BE2C (cell line): Measurements from ENCODE around the gene PTGDS.

Experiments
- DNase-seq: peaks from one replicate; pipeline ENCODE4 v3.0.0-alpha.2; 2020
- H3K27me3 ChIP-seq: fragments of 250-450 bp; sonication (Bioruptor Pico); 2 replicates; pipeline ENCODE4 v1.5.1; 2020; ENCODE audit warnings: mild to moderate bottlenecking
- H3K36me3 ChIP-seq: fragments of 250-450 bp; sonication (Bioruptor Pico); 2 replicates; pipeline ENCODE4 v1.5.1; 2020; ENCODE audit warnings: mild to moderate bottlenecking
- H3K4me1 ChIP-seq: fragments of 250-450 bp; sonication (Bioruptor Pico); 2 replicates; pipeline ENCODE4 v1.5.1; 2020
- H3K4me3 ChIP-seq: 2 replicates; pipeline ENCODE4 v1.5.1; 2011; ENCODE audit warnings: low read depth, low read length
- H3K9me3 ChIP-seq: fragments of 250-450 bp; sonication (Bioruptor Pico); 2 replicates; pipeline ENCODE4 v1.5.1; 2020
- CTCF ChIP-seq: IDR thresholded peaks from 2 replicates; pipeline ENCODE4 v1.5.1; 2012; ENCODE audit warnings: mild to moderate bottlenecking, low read depth, low read length

PTGDS gene

DNA sequence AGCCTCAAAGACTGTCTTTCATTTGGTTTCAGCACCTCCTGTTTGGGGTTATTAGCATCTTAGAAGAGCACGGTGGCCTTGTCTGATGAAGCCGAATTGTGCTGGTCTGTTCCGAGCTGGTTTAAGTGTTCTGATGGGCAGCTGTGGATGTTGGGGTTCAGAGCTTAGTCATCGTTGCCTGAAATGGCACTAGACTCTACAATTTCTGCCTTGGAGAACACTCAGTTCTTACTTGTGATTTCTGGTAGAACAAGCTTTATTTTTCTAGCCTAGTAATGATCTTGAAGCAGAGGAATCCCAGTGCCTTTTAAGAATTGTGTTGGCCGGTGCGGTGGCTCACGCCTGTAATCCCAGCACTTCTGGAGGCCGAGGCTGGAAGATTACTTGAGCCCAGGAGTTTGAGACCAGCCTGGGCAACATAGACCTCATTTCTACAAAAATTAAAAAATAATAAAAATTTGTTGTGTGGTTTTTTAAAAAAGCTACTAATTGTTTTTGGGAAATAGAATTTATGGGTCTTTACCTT lies 40.6 kb upstream of the PTGDS start:
- H3K4me1 ChIP-seq, result no peaks in the 10 kb centered on the region
- DNase-seq, result no peak
- peaks cover 40% of the 10 kb centered on the region for H3K36me3 ChIP-seq
- H3K9me3 ChIP-seq, result no peaks in the 10 kb centered on the region
- no peaks in the 10 kb centered on the region for H3K27me3 ChIP-seq
- H3K4me3 ChIP-seq, result no peak overlapping the region
- no peak for TF ChIP-seq CTCF

- no peak for TF ChIP-seq CTCF
- DNase-seq, result no peak
- Histone ChIP-seq H3K9me3 (no peaks in the 10 kb centered on the region), H3K4me1 (no peaks in the 10 kb centered on the region), H3K27me3 (no peaks in the 10 kb centered on the region), H3K4me3 (no peak overlapping the region), H3K36me3 (peaks cover 44% of the 10 kb centered on the region)
Measured at GRCh38 chr9:136937186-136938001, 39.9 kb upstream of the PTGDS start.

DNA sequence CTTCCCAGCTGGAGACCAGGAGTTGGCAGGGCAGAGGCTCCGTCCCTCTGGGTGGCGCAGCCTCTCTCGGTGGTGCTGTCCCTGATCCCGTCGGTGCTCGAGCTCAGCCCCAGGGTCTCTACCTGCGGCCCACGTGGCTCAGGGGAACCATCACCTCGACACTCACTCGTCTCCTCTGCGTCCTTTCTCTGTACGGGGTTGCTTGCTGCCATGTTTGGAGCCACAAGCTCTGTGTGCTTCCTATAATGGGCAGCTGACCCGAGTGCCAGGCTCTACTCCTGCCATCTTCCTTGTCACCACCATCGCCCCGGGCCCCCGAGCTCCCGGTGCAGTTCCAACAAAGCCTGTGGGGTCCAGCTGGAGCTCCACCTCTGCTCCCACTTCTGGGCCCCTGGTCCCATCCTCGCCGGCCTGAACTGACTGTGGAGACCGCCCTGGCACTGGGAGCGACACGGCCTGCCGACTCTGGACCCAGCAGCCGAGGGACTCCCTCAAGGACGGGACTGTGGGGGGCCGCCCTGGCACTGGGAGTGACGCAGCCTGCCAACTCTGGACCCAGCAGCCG lies 37.8 kb upstream of the PTGDS start:
- TF ChIP-seq CTCF, result no peak
- H3K4me3 ChIP-seq, result no peak overlapping the region
- DNase-seq, result no peak
- H3K9me3 ChIP-seq, result no peaks in the 10 kb centered on the region
- H3K27me3 ChIP-seq, result no peaks in the 10 kb centered on the region
- H3K36me3 ChIP-seq, result peaks cover 47% of the 10 kb centered on the region
- H3K4me1 ChIP-seq, result no peaks in the 10 kb centered on the region

GRCh38 chr9:136939996-136940525 lies 37.2 kb upstream of the PTGDS start:
- Histone ChIP-seq H3K9me3 (no peaks in the 10 kb centered on the region), H3K4me1 (no peaks in the 10 kb centered on the region), H3K4me3 (no peak overlapping the region), H3K27me3 (no peaks in the 10 kb centered on the region), H3K36me3 (peaks cover 44% of the 10 kb centered on the region)
- TF ChIP-seq CTCF, result no peak
- no peak for DNase-seq

DNA sequence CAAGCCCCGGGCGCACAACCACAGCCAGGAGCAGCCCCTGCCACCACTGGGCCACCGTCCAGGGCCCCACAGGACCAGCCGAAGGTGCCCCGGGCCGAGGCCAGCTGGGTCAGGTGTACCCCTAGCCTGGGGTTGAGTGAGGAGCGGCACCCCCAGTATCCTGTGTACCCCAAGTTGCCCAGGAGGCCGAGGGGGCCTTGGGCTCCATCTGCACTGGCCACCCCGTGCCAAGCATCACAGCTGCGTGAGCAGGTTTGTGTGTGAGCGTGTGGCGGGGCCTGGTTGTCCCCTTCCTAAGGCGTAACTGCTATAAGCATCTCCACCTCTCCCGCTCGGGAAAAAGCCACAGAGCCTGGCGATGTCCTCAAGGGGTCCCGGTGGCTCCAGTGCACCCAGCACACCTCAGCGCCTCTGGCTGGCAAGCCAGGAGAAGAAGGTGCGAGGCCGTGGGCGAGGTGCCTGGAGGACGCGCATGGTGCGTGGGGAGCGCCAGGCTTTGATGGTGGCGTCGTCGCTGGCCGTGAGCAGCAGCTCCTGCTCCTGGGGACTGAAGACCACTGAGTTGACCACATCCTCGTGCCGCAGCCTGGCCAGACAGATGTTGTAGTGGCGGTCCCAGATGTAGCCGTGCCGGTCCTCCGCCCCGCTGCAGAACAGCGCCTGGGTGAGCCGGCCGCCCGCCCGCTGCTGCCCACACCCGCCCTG lies 36.6 kb upstream of the PTGDS start:
- no peak overlapping the region for H3K4me3 ChIP-seq
- H3K27me3 ChIP-seq, result no peaks in the 10 kb centered on the region
- no peaks in the 10 kb centered on the region for H3K9me3 ChIP-seq
- peak; percentile 17 for DNase-seq
- H3K4me1 ChIP-seq, result no peaks in the 10 kb centered on the region
- TF ChIP-seq CTCF, result no peak
- H3K36me3 ChIP-seq, result peaks cover 44% of the 10 kb centered on the region
